ENCODE data around the gene CPLX3.

GRCh38 chr15:74845581-74845980, 19.2 kb downstream of the CPLX3 start:
- no peak for TF ChIP-seq CEBPB (IDR thresholded peaks at IDR 0.05)
- TF ChIP-seq TCF12 (IDR thresholded peaks at IDR 0.05; ENCODE audit: low read depth) = no peak
